PC-3 (cell line): ENCODE results near the gene PARP6.

Experiments
- EZH2 ChIP-seq: fragments of 300-600 bp; sonication (generic); IDR thresholded peaks from one replicate; pipeline ENCODE4 v1.6.1; 2017; ENCODE audit warnings: antibody characterized with exemption, mild to moderate bottlenecking, low read length; ENCODE audit not compliant: unreplicated experiment
- EZH2phosphoT487 ChIP-seq: fragments of 300-600 bp; sonication (generic); IDR thresholded peaks from 2 replicates; pipeline ENCODE4 v1.6.1; 2018; ENCODE audit warnings: mild to moderate bottlenecking, antibody characterized with exemption, low read length, borderline replicate concordance
- TF ChIP-seq, protein P1 (sequence below): fragments of 300-600 bp; sonication (generic); conservative IDR thresholded peaks from 2 replicates; pipeline ENCODE4 v1.5.1; 2017; ENCODE audit warnings: antibody characterized with exemption, low read depth, mild to moderate bottlenecking, low read length

DNA sequence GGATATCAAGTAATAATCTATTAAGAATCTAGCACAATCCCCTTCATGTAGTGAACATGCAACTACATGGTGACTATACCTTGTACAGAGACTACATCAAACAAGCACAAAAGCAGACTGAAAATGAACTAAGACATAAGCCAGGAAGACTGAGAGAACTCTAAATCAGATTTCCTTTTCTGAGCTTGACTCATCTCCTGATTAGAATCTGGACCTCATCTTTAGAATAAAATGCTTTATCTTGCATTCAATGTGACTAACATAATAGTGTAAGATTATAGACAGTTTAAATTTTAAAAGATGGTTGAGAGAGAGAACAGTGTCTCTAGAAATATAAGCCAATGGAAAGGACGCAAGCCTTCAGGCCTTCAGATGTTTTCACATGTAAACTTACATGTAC lies 23.8 kb downstream of the PARP6 start:
- TF ChIP-seq, protein P1, sequence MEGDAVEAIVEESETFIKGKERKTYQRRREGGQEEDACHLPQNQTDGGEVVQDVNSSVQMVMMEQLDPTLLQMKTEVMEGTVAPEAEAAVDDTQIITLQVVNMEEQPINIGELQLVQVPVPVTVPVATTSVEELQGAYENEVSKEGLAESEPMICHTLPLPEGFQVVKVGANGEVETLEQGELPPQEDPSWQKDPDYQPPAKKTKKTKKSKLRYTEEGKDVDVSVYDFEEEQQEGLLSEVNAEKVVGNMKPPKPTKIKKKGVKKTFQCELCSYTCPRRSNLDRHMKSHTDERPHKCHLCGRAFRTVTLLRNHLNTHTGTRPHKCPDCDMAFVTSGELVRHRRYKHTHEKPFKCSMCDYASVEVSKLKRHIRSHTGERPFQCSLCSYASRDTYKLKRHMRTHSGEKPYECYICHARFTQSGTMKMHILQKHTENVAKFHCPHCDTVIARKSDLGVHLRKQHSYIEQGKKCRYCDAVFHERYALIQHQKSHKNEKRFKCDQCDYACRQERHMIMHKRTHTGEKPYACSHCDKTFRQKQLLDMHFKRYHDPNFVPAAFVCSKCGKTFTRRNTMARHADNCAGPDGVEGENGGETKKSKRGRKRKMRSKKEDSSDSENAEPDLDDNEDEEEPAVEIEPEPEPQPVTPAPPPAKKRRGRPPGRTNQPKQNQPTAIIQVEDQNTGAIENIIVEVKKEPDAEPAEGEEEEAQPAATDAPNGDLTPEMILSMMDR = no peak
- no peak for TF ChIP-seq EZH2phosphoT487
- TF ChIP-seq EZH2 = no peak
